ENCODE measurements around the gene PPRC1.

GRCh38 chr10:102152545-102152890 lies 19.7 kb downstream of the PPRC1 start:
- TF ChIP-seq CTCF (IDR thresholded peaks at IDR 0.05; ENCODE audit: insufficient read depth, low read length, poor library complexity, severe bottlenecking) (no peak), EZH2phosphoT487 (conservative IDR thresholded peaks at IDR 0.05; ENCODE audit: low read length) (no peak)
